ENCODE results near the gene ITGA11.

- no peak for TF ChIP-seq PATZ1 (CRISPR knock-in tag; IDR thresholded peaks at IDR 0.05; ENCODE audit: borderline replicate concordance)
- no peak for TF ChIP-seq SNAI2 (CRISPR knock-in tag; IDR thresholded peaks at IDR 0.05)
- no peak for TF ChIP-seq CSDC2 (CRISPR knock-in tag; IDR thresholded peaks at IDR 0.05)
- no peak for TF ChIP-seq GLIS3 (CRISPR knock-in tag; IDR thresholded peaks at IDR 0.05)
- no peak for TF ChIP-seq ZNF8 (CRISPR knock-in tag; IDR thresholded peaks at IDR 0.05)
- TF ChIP-seq TSHZ2 (CRISPR knock-in tag; IDR thresholded peaks at IDR 0.05): no peak
- no peak for TF ChIP-seq ZFP30 (CRISPR knock-in tag; IDR thresholded peaks at IDR 0.05)
- no peak for TF ChIP-seq POU6F1 (CRISPR knock-in tag; IDR thresholded peaks at IDR 0.05; ENCODE audit: borderline replicate concordance, low read depth)
- TF ChIP-seq PPARA (CRISPR knock-in tag; IDR thresholded peaks at IDR 0.05; ENCODE audit: borderline replicate concordance): no peak
These were observed 118.2 kb downstream of the ITGA11 start for GRCh38 chr15:68313501-68314410.

Measured in SK-N-SH treated with all-trans-retinoic acid at 6 μM for 48 hours (cell line).